HG03025 (cell line): ENCODE results near the gene P2RY13.

ENCODE experiments used
- ATAC-seq: cut with Tn5 transposase; IDR thresholded peaks from one replicate; pipeline ENCODE4 v1.9.1; 2021; ENCODE audit warnings: mild to moderate bottlenecking, moderate library complexity; ENCODE audit not compliant: unreplicated experiment, low FRiP score

P2RY13 gene

GRCh38 chr3:151321526-151321925 is 7.8 kb downstream of the P2RY13 start:
- ATAC-seq = no peak

GRCh38 chr3:151320131-151320530 is 9.2 kb downstream of the P2RY13 start:
- no peak for ATAC-seq

- ATAC-seq = no peak
Observed at GRCh38 chr3:151319628-151320027, 9.7 kb downstream of the P2RY13 start.

GRCh38 chr3:151318991-151319390 is 10.4 kb downstream of the P2RY13 start:
- ATAC-seq = no peak

- no peak for ATAC-seq
Observed at GRCh38 chr3:151318313-151318712, 11.0 kb downstream of the P2RY13 start.

- no peak for ATAC-seq
Observed at GRCh38 chr3:151316267-151316991, 12.9 kb downstream of the P2RY13 start, which contains the start of gene GPR87. Gene GPR87 (minus strand): TSS chr3:151316820. CDS start chr3:151300100, 16,720 bp downstream.

- ATAC-seq = no peak
Observed at GRCh38 chr3:151315846-151316245, 13.5 kb downstream of the P2RY13 start.

- ATAC-seq = no peak
Observed at GRCh38 chr3:151315136-151315535, 14.2 kb downstream of the P2RY13 start.

GRCh38 chr3:151314593-151314992 is 14.8 kb downstream of the P2RY13 start:
- no peak for ATAC-seq

GRCh38 chr3:151314137-151314536 is 15.2 kb downstream of the P2RY13 start:
- no peak for ATAC-seq

GRCh38 chr3:151312972-151313371 is 16.4 kb downstream of the P2RY13 start:
- ATAC-seq = no peak

- ATAC-seq = no peak
Observed at GRCh38 chr3:151309566-151309965, 19.8 kb downstream of the P2RY13 start.

- no peak for ATAC-seq
Observed at GRCh38 chr3:151307583-151308488, 21.5 kb downstream of the P2RY13 start.

GRCh38 chr3:151307131-151307530 is 22.2 kb downstream of the P2RY13 start:
- no peak for ATAC-seq

- no peak for ATAC-seq
Observed at GRCh38 chr3:151306168-151306810, 23.1 kb downstream of the P2RY13 start.

GRCh38 chr3:151305775-151306151 is 23.6 kb downstream of the P2RY13 start:
- ATAC-seq = no peak

- no peak for ATAC-seq
Observed at GRCh38 chr3:151305060-151305774, 24.1 kb downstream of the P2RY13 start.

GRCh38 chr3:151303751-151304150 is 25.6 kb downstream of the P2RY13 start:
- ATAC-seq = no peak

GRCh38 chr3:151301787-151302186 is 27.6 kb downstream of the P2RY13 start:
- ATAC-seq = no peak

- no peak for ATAC-seq
Observed at GRCh38 chr3:151300539-151300938, 28.8 kb downstream of the P2RY13 start.
